Mucosa of descending colon (tissue), 3 donors: ENCODE results near the gene CCIN. TPM values are rescaled to one million over a fixed set of nuclear protein-coding genes. Genes with fewer than 3 reads are reported as not detected.
A peak's percentile ranks its signal among the peaks of the same experiment; 100 is the strongest.

ENCODE experiments used
- ATAC-seq: fragments of 200-7000 bp; cut with Tn5 transposase; one replicate; pipeline ENCODE4 v1.9.1; 2020; ENCODE audit warnings: mild to moderate bottlenecking, moderate library complexity
- DNase-seq, 3 donors: peaks; one replicate each; pipeline ENCODE4 v3.0.0-alpha.2; 2020
- H3K36me3 ChIP-seq: fragments of 200-600 bp; one replicate; pipeline ENCODE4 v1.8.0; 2021; ENCODE audit warnings: low read depth, mild to moderate bottlenecking
- H3K4me1 ChIP-seq: fragments of 200-600 bp; one replicate; pipeline ENCODE4 v1.8.0; 2021; ENCODE audit warnings: low read depth, mild to moderate bottlenecking
- H3K4me3 ChIP-seq: fragments of 200-600 bp; one replicate; pipeline ENCODE4 v1.8.0; 2021; ENCODE audit warnings: mild to moderate bottlenecking
- H3K9me3 ChIP-seq: fragments of 200-600 bp; one replicate; pipeline ENCODE4 v1.8.0; 2021; ENCODE audit warnings: mild to moderate bottlenecking
- intact Hi-C, 2 donors: fragments of 100-400 bp; cut with DNase I in 1 of 2; cut with micrococcal nuclease in 1 of 2; formaldehyde crosslinking; loops; one replicate each; pipeline versions ENCODE4 v1.11.0 to v1.11.1; 2022; cut with DNase I, micrococcal nuclease
- long read RNA-seq, 2 donors: library from polyadenylated mRNA; unstranded; transcript quantifications; one replicate each; pipeline ENCODE4 v2.0.0, GENCODE V29; 2019 to 2021
- total RNA-seq, 3 donors: library from RNA; stranded (reverse); fragmentation: NEBNext Ultra II Directional in 2 of 3; extraction: Animal tissue kit (Norgen Biotek cat#: 25700) in 2 of 3; gene quantifications; one replicate each; pipeline versions ENCODE4 v1.2.1 to v1.2.4, GENCODE V29; 2021 to 2023
- TF ChIP-seq, protein P1 (sequence below): fragments of 200-600 bp; IDR thresholded peaks from one replicate; pipeline ENCODE4 v1.8.0; 2022; ENCODE audit warnings: antibody characterized with exemption, mild to moderate bottlenecking
- donor health status: DM: no; HTN: no; CAD: no; lungs with moderate emphysema.
- donor health status: DM: no; HTN: no; CAD: no.
- donor health status: DM: no; HTN: yes; CAD: no.

Gene CCIN
- under 1 TPM in 1 of 3 donors, not detected in 2; 0.25 TPM for total RNA-seq
- long read RNA-seq, donor 1, result 0 reads
- long read RNA-seq, donor 2, result 0 reads

DNA sequence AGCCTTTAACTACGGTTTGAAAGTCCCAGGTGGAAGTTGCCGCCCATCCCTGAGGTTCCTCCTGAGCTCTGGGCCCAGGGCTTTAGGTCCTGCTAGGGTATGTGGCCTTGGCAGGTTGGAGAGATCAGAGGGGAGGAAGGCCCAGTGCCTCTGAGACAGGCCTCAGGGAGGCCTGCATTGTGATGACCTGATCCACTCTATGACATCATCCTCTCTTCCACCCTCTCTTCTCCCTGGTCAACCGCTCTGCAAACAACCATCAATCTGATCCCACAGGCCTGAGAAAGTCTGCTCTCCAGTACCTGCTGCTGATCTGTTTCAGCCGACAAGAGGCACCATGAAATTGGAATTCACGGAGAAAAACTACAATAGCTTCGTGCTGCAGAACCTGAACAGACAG is at the start of gene CCIN:
Gene CCIN, plus strand, starts transcription at position 223 of the 400 bp plus-strand sequence. Its CDS starts 115 bp downstream, at position 338.
- Histone ChIP-seq H3K36me3 (no peaks in the 10 kb centered on the region), H3K4me1 (peaks cover 5% of the 10 kb centered on the region), H3K4me3 (no peak within 1 kb of the TSS), H3K9me3 (no peaks in the 10 kb centered on the region)
- TF ChIP-seq, protein P1, sequence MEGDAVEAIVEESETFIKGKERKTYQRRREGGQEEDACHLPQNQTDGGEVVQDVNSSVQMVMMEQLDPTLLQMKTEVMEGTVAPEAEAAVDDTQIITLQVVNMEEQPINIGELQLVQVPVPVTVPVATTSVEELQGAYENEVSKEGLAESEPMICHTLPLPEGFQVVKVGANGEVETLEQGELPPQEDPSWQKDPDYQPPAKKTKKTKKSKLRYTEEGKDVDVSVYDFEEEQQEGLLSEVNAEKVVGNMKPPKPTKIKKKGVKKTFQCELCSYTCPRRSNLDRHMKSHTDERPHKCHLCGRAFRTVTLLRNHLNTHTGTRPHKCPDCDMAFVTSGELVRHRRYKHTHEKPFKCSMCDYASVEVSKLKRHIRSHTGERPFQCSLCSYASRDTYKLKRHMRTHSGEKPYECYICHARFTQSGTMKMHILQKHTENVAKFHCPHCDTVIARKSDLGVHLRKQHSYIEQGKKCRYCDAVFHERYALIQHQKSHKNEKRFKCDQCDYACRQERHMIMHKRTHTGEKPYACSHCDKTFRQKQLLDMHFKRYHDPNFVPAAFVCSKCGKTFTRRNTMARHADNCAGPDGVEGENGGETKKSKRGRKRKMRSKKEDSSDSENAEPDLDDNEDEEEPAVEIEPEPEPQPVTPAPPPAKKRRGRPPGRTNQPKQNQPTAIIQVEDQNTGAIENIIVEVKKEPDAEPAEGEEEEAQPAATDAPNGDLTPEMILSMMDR, result no peak
- ATAC-seq (no peak), DNase-seq (no peak)
- intact Hi-C loops, result loop anchor here (5.0 kb wide), 1 partner anchor 67 kb away; no protein-coding TSS in a partner anchor

GRCh38 chr9:36119476-36119875 is 49.7 kb upstream of the CCIN start:
- TF ChIP-seq, protein P1, result no peak
- intact Hi-C loops, result no loop called here
- DNase-seq (no peak), ATAC-seq (peak; percentile 58)
- Histone ChIP-seq H3K9me3 (no peaks in the 10 kb centered on the region), H3K36me3 (no peaks in the 10 kb centered on the region), H3K4me1 (peaks cover under 1% of the 10 kb centered on the region), H3K4me3 (no peak overlapping the region)

DNA sequence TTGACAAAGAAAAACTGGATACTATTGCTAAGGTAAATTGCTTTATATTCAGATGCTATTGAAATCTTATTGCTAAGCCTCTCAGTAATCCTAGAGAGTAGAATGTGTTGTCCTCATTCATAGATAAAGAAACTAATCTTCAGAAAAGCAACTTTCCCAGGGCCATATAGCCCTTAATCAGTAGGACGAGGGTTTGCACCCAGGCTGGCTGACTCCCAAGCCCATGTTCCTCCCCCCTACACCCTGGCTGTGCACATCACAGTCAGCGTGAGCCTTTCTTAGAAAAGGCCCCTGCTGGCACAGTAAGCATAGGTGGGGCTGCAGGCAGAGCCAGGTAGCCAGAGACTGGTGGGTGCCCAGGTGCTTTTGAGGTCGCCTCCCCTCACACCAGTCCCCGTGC is 48.5 kb upstream of the CCIN start:
- intact Hi-C loops, result no loop called here
- Histone ChIP-seq H3K9me3 (no peaks in the 10 kb centered on the region), H3K36me3 (no peaks in the 10 kb centered on the region), H3K4me3 (no peak overlapping the region), H3K4me1 (peaks cover 10% of the 10 kb centered on the region)
- TF ChIP-seq, protein P1, result no peak
- DNase-seq (no peak), ATAC-seq (no peak)

- intact Hi-C loops, result no loop called here
- Histone ChIP-seq H3K4me1 (peaks cover 17% of the 10 kb centered on the region), H3K9me3 (no peaks in the 10 kb centered on the region), H3K36me3 (no peaks in the 10 kb centered on the region), H3K4me3 (no peak overlapping the region)
- DNase-seq (no peak), ATAC-seq (no peak)
- TF ChIP-seq, protein P1, result no peak
Observed at GRCh38 chr9:36121971-36122370, 47.2 kb upstream of the CCIN start.

GRCh38 chr9:36123515-36123914 is 45.7 kb upstream of the CCIN start:
- H3K36me3 ChIP-seq, result no peaks in the 10 kb centered on the region
- no peak for ATAC-seq
- H3K9me3 ChIP-seq, result no peaks in the 10 kb centered on the region
- DNase-seq, result no peak
- intact Hi-C loops, result no loop called here
- no peak overlapping the region for H3K4me3 ChIP-seq
- H3K4me1 ChIP-seq, result peaks cover 31% of the 10 kb centered on the region
- TF ChIP-seq, protein P1, result no peak
